ENCODE data around the gene ATP2A1.

DNA sequence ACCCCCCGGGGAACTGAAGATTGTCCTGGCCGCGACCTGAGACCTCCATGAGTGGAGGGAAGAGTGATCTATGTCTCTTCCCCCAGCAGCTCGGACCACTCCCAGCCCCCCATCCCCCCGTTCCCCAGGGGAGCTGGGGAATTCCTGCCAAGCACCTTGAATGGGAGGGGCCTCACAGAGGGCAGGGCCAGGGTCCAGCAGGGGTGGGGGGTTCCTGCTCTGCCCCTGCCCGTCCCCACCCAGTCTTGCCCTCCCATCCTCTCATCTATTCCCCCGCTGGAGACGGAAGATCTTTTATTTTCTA is 41.6 kb upstream of the ATP2A1 start:
- TF ChIP-seq EZH2 (IDR thresholded peaks at IDR 0.05; ENCODE audit: borderline replicate concordance) (no peak), EZH2phosphoT487 (IDR thresholded peaks at IDR 0.05; ENCODE audit: low read depth, severe bottlenecking, unreplicated experiment) (no peak)
- TF ChIP-seq, protein P1, sequence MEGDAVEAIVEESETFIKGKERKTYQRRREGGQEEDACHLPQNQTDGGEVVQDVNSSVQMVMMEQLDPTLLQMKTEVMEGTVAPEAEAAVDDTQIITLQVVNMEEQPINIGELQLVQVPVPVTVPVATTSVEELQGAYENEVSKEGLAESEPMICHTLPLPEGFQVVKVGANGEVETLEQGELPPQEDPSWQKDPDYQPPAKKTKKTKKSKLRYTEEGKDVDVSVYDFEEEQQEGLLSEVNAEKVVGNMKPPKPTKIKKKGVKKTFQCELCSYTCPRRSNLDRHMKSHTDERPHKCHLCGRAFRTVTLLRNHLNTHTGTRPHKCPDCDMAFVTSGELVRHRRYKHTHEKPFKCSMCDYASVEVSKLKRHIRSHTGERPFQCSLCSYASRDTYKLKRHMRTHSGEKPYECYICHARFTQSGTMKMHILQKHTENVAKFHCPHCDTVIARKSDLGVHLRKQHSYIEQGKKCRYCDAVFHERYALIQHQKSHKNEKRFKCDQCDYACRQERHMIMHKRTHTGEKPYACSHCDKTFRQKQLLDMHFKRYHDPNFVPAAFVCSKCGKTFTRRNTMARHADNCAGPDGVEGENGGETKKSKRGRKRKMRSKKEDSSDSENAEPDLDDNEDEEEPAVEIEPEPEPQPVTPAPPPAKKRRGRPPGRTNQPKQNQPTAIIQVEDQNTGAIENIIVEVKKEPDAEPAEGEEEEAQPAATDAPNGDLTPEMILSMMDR (IDR thresholded peaks at IDR 0.05; ENCODE audit: poor library complexity) = no peak
